HEK293 (cell line): ENCODE results near the gene HMX3.

Experiments
- CTCF ChIA-PET: fragments of 350-600 bp; formaldehyde crosslinking; extraction: SDS; loops from one replicate; lab custom pipeline; 2021; ENCODE audit warnings: antibody characterized with exemption; lab: Yijun Ruan, JAX
- POLR2A ChIA-PET: fragments of 300-600 bp; formaldehyde crosslinking; extraction: SDS; loops from one replicate; lab custom pipeline; 2020; ENCODE audit warnings: antibody characterized with exemption, inconsistent platforms; lab: Yijun Ruan, JAX
- H3K27ac ChIP-seq: fragments of 200-500 bp; sonication (Bioruptor generic); 2 replicates; pipeline ENCODE4 v1.5.1; 2014; ENCODE audit warnings: low read depth, low read length, control low read depth, inconsistent platforms; ENCODE audit errors: extremely low read depth
- H3K36me3 ChIP-seq, 2 experiments: fragments of 200-500 bp in 1 of 2; sonication (Bioruptor generic) in 1 of 2; 1 replicate in 1 of 2; 2 replicates in 1 of 2; pipeline ENCODE4 v1.5.1; 2014 to 2017; ENCODE audit warnings: inconsistent platforms in 2 of 2, low read length in 2 of 2; ENCODE audit not compliant: control insufficient read depth in 2 of 2, insufficient read depth in 1 of 2
- H3K4me1 ChIP-seq: fragments of 200-500 bp; sonication (Bioruptor generic); 2 replicates; pipeline ENCODE4 v1.5.1; 2014; ENCODE audit warnings: mild to moderate bottlenecking, low read length, inconsistent platforms; ENCODE audit not compliant: control insufficient read depth, insufficient read depth
- H3K4me3 ChIP-seq: 2 replicates; pipeline ENCODE4 v1.5.1; 2011; ENCODE audit warnings: low read depth, mild to moderate bottlenecking, control low read depth, low read length, moderate library complexity
- H3K9me3 ChIP-seq: fragments of 200-500 bp; sonication (Bioruptor generic); 2 replicates; pipeline ENCODE4 v1.5.1; 2014; ENCODE audit warnings: low read depth, low read length, inconsistent platforms; ENCODE audit not compliant: control insufficient read depth, insufficient read depth
- HIC1 ChIP-seq: fragments of 450-650 bp; formaldehyde crosslinking; IDR thresholded peaks from 2 replicates; pipeline ENCODE4 v1.5.1; 2016; ENCODE audit warnings: missing biosample characterization, missing genetic modification characterization
- SP2 ChIP-seq: fragments of 450-650 bp; formaldehyde crosslinking; IDR thresholded peaks from 2 replicates; pipeline ENCODE4 v1.5.1; 2016; ENCODE audit warnings: missing biosample characterization, missing genetic modification characterization
- SP7 ChIP-seq: fragments of 450-650 bp; formaldehyde crosslinking; IDR thresholded peaks from 2 replicates; pipeline ENCODE4 v1.5.1; 2016; ENCODE audit warnings: missing biosample characterization, missing genetic modification characterization
- ZBTB7A ChIP-seq: fragments of 450-650 bp; formaldehyde crosslinking; IDR thresholded peaks from 2 replicates; pipeline ENCODE4 v1.5.1; 2016; ENCODE audit warnings: low read depth, missing biosample characterization, missing genetic modification characterization
- ZBTB8A ChIP-seq: fragments of 450-650 bp; formaldehyde crosslinking; IDR thresholded peaks from 2 replicates; pipeline ENCODE4 v1.5.1; 2016; ENCODE audit warnings: missing biosample characterization, missing genetic modification characterization
- ZIC2 ChIP-seq: fragments of 450-650 bp; formaldehyde crosslinking; IDR thresholded peaks from 2 replicates; pipeline ENCODE4 v1.5.1; 2016; ENCODE audit warnings: missing biosample characterization, missing genetic modification characterization
- ZNF10 ChIP-seq: fragments of 450-650 bp; formaldehyde crosslinking; IDR thresholded peaks from 2 replicates; pipeline ENCODE4 v1.5.1; 2017; ENCODE audit warnings: missing biosample characterization, missing genetic modification characterization
- ZNF114 ChIP-seq: fragments of 450-650 bp; formaldehyde crosslinking; IDR thresholded peaks from 2 replicates; pipeline ENCODE4 v1.5.0; 2017; ENCODE audit warnings: missing biosample characterization, missing genetic modification characterization
- ZNF292 ChIP-seq: fragments of 450-650 bp; formaldehyde crosslinking; IDR thresholded peaks from 2 replicates; pipeline ENCODE4 v1.5.1; 2016; ENCODE audit warnings: low read depth, missing biosample characterization, missing genetic modification characterization, borderline replicate concordance
- ZNF473 ChIP-seq: fragments of 450-650 bp; formaldehyde crosslinking; IDR thresholded peaks from 2 replicates; pipeline ENCODE4 v1.5.1; 2017; ENCODE audit warnings: missing biosample characterization, missing genetic modification characterization
- ZNF513 ChIP-seq: fragments of 450-650 bp; IDR thresholded peaks from 2 replicates; pipeline ENCODE4 v1.5.1; 2018; ENCODE audit warnings: missing biosample characterization, missing genetic modification characterization
- ZNF707 ChIP-seq: fragments of 450-650 bp; formaldehyde crosslinking; IDR thresholded peaks from 2 replicates; pipeline ENCODE4 v1.5.1; 2016; ENCODE audit warnings: missing biosample characterization, missing genetic modification characterization
- ZNF747 ChIP-seq: fragments of 450-650 bp; formaldehyde crosslinking; IDR thresholded peaks from 2 replicates; pipeline ENCODE4 v1.5.1; 2016; ENCODE audit warnings: missing biosample characterization, missing genetic modification characterization
- ZNF777 ChIP-seq: fragments of 450-650 bp; formaldehyde crosslinking; IDR thresholded peaks from 2 replicates; pipeline ENCODE4 v1.5.1; 2017; ENCODE audit warnings: missing biosample characterization, missing genetic modification characterization, borderline replicate concordance
- ZNF843 ChIP-seq: fragments of 450-650 bp; formaldehyde crosslinking; IDR thresholded peaks from 2 replicates; pipeline ENCODE4 v1.5.1; 2016; ENCODE audit warnings: missing biosample characterization, missing genetic modification characterization
- TF ChIP-seq, protein P1 (sequence below): fragments of 450-650 bp; formaldehyde crosslinking; IDR thresholded peaks from 2 replicates; pipeline ENCODE4 v1.5.1; 2016; ENCODE audit warnings: missing biosample characterization, missing genetic modification characterization, low read depth
- TF ChIP-seq, protein P2 (sequence below): fragments of 450-650 bp; formaldehyde crosslinking; IDR thresholded peaks from 2 replicates; pipeline ENCODE4 v1.5.1; 2016; ENCODE audit warnings: missing biosample characterization, missing genetic modification characterization
- TF ChIP-seq, protein P3 (sequence below): fragments of 450-650 bp; formaldehyde crosslinking; IDR thresholded peaks from 2 replicates; pipeline ENCODE4 v1.5.1; 2017; ENCODE audit warnings: missing biosample characterization, missing genetic modification characterization
- TF ChIP-seq, protein P4 (sequence below): fragments of 450-650 bp; formaldehyde crosslinking; IDR thresholded peaks from 2 replicates; pipeline ENCODE4 v1.5.1; 2017; ENCODE audit warnings: missing biosample characterization, mild to moderate bottlenecking, missing genetic modification characterization, moderate library complexity
- TF ChIP-seq, protein P5 (sequence below): fragments of 450-650 bp; formaldehyde crosslinking; IDR thresholded peaks from 2 replicates; pipeline ENCODE4 v1.5.1; 2016; ENCODE audit warnings: missing biosample characterization, missing genetic modification characterization

The HMX3 gene

DNA sequence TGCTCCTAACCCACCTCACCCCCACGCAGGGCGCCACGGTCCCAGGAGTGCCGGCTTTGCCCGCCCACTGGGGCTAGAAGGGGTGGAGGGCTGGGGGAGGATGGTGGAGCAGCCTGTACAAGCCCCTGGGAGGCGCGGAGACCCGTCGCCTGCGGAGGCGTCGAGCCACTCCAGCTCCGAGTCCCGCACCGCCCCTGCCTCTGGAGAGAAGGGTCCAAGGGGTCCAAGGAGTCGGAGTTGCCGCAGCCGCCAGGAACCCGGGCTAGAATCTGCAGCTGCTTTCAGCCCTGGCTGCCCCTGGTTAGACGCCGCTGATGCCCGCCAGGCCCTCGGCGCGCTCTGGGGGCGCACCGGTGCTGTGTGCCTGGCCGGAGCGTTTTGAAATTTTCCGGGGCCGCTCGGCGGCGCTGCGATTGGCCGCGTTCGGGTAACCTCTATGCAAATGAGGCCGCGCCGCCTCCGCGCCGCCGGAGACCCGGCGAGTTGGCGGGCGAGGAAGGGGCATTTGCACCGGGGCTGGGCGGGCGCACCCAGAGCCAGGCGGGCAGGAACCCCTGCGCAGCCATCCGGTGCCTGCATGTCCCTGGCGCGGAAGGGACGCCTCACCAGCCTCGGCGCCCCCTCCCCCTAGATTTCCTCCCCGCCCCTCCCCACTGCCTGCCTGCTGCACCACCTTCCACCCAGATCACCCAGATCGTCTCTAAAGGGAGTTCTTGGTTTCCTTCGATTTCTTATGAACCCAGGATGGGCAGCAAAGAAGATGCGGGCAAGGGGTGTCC is 12.1 kb downstream of the HMX3 start, which contains the start of gene HMX2 (continued):
- TF ChIP-seq, protein P1, sequence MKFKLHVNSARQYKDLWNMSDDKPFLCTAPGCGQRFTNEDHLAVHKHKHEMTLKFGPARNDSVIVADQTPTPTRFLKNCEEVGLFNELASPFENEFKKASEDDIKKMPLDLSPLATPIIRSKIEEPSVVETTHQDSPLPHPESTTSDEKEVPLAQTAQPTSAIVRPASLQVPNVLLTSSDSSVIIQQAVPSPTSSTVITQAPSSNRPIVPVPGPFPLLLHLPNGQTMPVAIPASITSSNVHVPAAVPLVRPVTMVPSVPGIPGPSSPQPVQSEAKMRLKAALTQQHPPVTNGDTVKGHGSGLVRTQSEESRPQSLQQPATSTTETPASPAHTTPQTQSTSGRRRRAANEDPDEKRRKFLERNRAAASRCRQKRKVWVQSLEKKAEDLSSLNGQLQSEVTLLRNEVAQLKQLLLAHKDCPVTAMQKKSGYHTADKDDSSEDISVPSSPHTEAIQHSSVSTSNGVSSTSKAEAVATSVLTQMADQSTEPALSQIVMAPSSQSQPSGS (tag by site-specific recombination), result no peak
- TF ChIP-seq ZBTB7A (tag by site-specific recombination), result no peak
- no peak for TF ChIP-seq ZIC2 (tag by site-specific recombination)
- no peak for TF ChIP-seq ZNF707
- TF ChIP-seq HIC1, result no peak
- TF ChIP-seq, protein P2, sequence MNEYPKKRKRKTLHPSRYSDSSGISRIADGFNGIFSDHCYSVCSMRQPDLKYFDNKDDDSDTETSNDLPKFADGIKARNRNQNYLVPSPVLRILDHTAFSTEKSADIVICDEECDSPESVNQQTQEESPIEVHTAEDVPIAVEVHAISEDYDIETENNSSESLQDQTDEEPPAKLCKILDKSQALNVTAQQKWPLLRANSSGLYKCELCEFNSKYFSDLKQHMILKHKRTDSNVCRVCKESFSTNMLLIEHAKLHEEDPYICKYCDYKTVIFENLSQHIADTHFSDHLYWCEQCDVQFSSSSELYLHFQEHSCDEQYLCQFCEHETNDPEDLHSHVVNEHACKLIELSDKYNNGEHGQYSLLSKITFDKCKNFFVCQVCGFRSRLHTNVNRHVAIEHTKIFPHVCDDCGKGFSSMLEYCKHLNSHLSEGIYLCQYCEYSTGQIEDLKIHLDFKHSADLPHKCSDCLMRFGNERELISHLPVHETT (tag by site-specific recombination), result no peak
- TF ChIP-seq SP2, result peak; percentile 59
- 0 out of 2 replicates have a peak, but pooled peaks have one; percentile 14 for TF ChIP-seq ZNF10 (tag by site-specific recombination)
- TF ChIP-seq, all 188 proteins: peak for 10

DNA sequence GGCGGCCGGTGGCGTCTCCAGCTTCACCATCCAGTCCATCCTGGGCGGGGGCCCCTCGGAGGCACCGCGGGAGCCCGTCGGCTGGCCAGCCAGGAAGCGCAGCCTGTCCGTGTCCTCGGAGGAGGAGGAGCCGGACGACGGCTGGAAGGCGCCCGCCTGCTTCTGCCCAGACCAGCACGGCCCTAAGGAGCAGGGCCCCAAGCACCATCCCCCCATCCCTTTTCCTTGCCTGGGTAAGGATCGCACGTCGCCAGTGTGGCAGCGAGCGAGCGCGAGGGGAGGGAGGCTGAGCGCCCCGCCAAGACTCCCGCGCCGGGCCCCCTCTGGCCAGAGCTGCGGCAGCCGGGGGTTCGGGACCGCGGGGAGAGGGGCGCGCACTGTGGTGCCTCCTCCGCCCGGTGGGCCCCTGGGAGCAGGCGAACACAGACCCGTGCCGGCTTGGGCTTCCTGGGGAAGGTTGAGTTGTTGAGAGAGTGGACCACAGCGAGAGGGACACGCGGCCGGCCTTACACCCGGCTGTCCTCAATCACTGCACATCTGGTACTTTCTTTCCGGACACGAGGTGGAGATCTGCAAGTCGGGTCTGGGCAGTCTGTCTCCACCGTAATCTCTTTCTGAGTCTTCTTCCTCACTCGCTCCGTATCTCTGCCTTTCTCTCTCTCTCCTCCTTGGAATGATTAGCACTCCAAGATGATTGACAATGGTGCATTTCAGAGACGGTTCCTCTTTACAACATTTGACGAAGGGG is 12.8 kb downstream of the HMX3 start:
- Histone ChIP-seq H3K36me3 (no peaks in the 10 kb centered on the region), H3K27ac (no peak overlapping the region; the same call in 1 of the 2 replicates), H3K9me3 (no peaks in the 10 kb centered on the region), H3K4me3 (peak overlapping the region; percentile 37), H3K4me1 (no peaks in the 10 kb centered on the region; the same call in 1 of the 2 replicates)
- CTCF ChIA-PET, result no interaction called here
- POLR2A ChIA-PET, result no interaction called here
- no peak for TF ChIP-seq ZNF473 (tag by site-specific recombination)
- no peak for TF ChIP-seq SP7 (tag by site-specific recombination)

DNA sequence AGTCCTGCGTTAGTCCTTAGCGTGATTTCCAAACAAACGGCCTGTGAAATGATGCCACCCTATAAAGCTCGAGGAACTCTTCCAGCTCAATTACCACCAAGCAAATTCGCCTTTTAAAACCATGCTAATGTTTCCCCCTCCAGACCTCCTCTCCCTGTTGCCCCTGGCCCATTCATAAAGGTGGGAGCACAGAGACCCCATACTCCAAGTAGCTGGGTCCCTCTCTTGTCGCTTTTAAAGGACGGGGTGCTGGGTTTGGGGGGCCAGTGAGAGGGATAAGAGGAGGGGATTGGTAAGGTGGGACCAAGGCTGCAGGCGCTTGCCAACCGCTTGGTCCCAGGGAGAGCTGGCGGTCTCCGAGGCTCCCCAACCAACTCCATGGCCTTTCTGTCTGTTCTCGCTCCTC is 13.4 kb downstream of the HMX3 start:
- H3K4me1 ChIP-seq, result no peaks in the 10 kb centered on the region; the same call in 1 of the 2 replicates
- CTCF ChIA-PET, result no interaction called here
- no peaks in the 10 kb centered on the region for H3K9me3 ChIP-seq
- no peak overlapping the region for H3K4me3 ChIP-seq
- POLR2A ChIA-PET, result no interaction called here
- no peak overlapping the region for H3K27ac ChIP-seq
- no peak for TF ChIP-seq ZNF10 (tag by site-specific recombination)
- TF ChIP-seq, protein P3, sequence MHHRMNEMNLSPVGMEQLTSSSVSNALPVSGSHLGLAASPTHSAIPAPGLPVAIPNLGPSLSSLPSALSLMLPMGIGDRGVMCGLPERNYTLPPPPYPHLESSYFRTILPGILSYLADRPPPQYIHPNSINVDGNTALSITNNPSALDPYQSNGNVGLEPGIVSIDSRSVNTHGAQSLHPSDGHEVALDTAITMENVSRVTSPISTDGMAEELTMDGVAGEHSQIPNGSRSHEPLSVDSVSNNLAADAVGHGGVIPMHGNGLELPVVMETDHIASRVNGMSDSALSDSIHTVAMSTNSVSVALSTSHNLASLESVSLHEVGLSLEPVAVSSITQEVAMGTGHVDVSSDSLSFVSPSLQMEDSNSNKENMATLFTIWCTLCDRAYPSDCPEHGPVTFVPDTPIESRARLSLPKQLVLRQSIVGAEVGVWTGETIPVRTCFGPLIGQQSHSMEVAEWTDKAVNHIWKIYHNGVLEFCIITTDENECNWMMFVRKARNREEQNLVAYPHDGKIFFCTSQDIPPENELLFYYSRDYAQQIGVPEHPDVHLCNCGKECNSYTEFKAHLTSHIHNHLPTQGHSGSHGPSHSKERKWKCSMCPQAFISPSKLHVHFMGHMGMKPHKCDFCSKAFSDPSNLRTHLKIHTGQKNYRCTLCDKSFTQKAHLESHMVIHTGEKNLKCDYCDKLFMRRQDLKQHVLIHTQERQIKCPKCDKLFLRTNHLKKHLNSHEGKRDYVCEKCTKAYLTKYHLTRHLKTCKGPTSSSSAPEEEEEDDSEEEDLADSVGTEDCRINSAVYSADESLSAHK (tag by site-specific recombination), result no peak
- no peak for TF ChIP-seq ZNF513 (tag by site-specific recombination)
- TF ChIP-seq ZNF747 (tag by site-specific recombination), result no peak
- no peak for TF ChIP-seq ZBTB8A (tag by site-specific recombination)
- TF ChIP-seq, protein P4, sequence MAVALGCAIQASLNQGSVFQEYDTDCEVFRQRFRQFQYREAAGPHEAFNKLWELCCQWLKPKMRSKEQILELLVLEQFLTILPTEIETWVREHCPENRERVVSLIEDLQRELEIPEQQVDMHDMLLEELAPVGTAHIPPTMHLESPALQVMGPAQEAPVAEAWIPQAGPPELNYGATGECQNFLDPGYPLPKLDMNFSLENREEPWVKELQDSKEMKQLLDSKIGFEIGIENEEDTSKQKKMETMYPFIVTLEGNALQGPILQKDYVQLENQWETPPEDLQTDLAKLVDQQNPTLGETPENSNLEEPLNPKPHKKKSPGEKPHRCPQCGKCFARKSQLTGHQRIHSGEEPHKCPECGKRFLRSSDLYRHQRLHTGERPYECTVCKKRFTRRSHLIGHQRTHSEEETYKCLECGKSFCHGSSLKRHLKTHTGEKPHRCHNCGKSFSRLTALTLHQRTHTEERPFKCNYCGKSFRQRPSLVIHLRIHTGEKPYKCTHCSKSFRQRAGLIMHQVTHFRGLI, result no peak
- TF ChIP-seq ZNF777 (tag by site-specific recombination), result no peak
- TF ChIP-seq ZNF843 (tag by site-specific recombination), result no peak
- TF ChIP-seq ZNF114, result no peak
- TF ChIP-seq, protein P5, sequence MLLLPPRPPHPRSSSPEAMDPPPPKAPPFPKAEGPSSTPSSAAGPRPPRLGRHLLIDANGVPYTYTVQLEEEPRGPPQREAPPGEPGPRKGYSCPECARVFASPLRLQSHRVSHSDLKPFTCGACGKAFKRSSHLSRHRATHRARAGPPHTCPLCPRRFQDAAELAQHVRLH (tag by site-specific recombination), result no peak
- TF ChIP-seq ZNF292 (tag by site-specific recombination), result no peak
- H3K36me3 ChIP-seq, result no peaks in the 10 kb centered on the region
